ENCODE data around the gene MAP2K3. TPM values are rescaled to one million over a fixed set of nuclear protein-coding genes. Genes with fewer than 3 reads are reported as not detected.

Gene MAP2K3
- total RNA-seq, 1 experiment from 2014 or later: 39.7 TPM

DNA sequence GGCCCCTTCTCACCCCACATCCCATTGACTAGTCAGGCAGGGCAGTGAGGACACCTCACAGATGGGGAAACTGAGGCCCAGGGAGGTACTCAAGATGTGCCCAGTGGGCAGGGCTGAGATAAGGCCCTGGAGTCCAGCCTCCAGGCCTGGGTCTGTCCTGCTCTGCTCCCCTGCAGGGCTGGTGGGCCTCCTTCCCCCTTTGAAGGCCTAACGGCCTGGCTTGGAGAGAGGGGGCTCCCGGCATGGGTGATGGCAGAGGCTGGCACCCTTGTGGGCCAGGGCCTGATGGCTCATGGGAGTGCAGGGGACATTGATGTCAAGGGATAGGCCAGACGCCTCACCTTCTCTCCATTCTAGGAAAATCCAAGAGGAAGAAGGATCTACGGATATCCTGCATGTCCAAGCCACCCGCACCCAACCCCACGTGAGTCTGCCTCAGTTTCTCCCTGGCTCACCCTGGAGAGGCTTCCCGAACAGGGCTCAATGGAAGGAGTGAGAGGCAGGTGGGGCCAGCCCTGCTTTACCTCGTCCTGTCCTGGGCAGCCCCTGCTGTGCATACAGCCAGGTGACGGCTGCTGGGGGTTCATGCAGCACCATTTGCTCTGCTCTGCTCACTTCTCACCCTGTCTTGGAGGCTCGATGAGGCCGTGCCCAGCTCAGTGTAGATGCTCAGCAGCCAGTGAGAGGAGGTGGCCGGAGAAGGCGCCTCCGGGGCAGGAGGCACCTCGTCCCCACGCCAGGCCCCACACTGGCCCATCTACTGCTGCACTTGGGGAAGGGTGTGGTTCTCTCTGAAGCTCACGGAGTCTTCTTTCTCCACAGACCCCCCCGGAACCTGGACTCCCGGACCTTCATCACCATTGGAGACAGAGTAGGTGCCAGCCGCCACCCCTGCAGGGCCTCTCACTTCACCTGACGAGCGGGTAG is 13.8 kb downstream of the MAP2K3 start:
- TF ChIP-seq GABPB1 (CRISPR knock-in tag; IDR thresholded peaks at IDR 0.05) (no peak), NFYB (CRISPR knock-in tag; conservative IDR thresholded peaks at IDR 0.05; ENCODE audit: low read depth) (no peak), TP53 (CRISPR knock-in tag; IDR thresholded peaks at IDR 0.05) (no peak), TEAD1 (CRISPR knock-in tag; IDR thresholded peaks at IDR 0.05) (no peak), RELA (CRISPR knock-in tag; IDR thresholded peaks at IDR 0.05; ENCODE audit: borderline replicate concordance) (no peak), ZNF219 (CRISPR knock-in tag; IDR thresholded peaks at IDR 0.05; ENCODE audit: borderline replicate concordance) (no peak), ZNF317 (CRISPR knock-in tag; IDR thresholded peaks at IDR 0.05; ENCODE audit: borderline replicate concordance, low read depth) (no peak), E2F4 (CRISPR knock-in tag; IDR thresholded peaks at IDR 0.05; ENCODE audit: borderline replicate concordance, low read depth) (no peak), HMGXB4 (CRISPR knock-in tag; IDR thresholded peaks at IDR 0.05) (no peak)
- TF ChIP-seq, protein P1, sequence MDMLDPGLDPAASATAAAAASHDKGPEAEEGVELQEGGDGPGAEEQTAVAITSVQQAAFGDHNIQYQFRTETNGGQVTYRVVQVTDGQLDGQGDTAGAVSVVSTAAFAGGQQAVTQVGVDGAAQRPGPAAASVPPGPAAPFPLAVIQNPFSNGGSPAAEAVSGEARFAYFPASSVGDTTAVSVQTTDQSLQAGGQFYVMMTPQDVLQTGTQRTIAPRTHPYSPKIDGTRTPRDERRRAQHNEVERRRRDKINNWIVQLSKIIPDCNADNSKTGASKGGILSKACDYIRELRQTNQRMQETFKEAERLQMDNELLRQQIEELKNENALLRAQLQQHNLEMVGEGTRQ (CRISPR knock-in tag; IDR thresholded peaks at IDR 0.05): no peak
- TF ChIP-seq, protein P2, sequence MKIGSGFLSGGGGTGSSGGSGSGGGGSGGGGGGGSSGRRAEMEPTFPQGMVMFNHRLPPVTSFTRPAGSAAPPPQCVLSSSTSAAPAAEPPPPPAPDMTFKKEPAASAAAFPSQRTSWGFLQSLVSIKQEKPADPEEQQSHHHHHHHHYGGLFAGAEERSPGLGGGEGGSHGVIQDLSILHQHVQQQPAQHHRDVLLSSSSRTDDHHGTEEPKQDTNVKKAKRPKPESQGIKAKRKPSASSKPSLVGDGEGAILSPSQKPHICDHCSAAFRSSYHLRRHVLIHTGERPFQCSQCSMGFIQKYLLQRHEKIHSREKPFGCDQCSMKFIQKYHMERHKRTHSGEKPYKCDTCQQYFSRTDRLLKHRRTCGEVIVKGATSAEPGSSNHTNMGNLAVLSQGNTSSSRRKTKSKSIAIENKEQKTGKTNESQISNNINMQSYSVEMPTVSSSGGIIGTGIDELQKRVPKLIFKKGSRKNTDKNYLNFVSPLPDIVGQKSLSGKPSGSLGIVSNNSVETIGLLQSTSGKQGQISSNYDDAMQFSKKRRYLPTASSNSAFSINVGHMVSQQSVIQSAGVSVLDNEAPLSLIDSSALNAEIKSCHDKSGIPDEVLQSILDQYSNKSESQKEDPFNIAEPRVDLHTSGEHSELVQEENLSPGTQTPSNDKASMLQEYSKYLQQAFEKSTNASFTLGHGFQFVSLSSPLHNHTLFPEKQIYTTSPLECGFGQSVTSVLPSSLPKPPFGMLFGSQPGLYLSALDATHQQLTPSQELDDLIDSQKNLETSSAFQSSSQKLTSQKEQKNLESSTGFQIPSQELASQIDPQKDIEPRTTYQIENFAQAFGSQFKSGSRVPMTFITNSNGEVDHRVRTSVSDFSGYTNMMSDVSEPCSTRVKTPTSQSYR (CRISPR knock-in tag; IDR thresholded peaks at IDR 0.05): no peak
- TF ChIP-seq, protein P3, sequence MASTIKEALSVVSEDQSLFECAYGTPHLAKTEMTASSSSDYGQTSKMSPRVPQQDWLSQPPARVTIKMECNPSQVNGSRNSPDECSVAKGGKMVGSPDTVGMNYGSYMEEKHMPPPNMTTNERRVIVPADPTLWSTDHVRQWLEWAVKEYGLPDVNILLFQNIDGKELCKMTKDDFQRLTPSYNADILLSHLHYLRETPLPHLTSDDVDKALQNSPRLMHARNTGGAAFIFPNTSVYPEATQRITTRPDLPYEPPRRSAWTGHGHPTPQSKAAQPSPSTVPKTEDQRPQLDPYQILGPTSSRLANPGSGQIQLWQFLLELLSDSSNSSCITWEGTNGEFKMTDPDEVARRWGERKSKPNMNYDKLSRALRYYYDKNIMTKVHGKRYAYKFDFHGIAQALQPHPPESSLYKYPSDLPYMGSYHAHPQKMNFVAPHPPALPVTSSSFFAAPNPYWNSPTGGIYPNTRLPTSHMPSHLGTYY (CRISPR knock-in tag; IDR thresholded peaks at IDR 0.05): no peak
- H3K4me1 Mint-ChIP-seq: no peaks in the 10 kb centered on the region
- DNase-seq (ENCODE audit: low spot score): no peak
- no peak for ATAC-seq
- no peak overlapping the region for H3K27ac Mint-ChIP-seq
- ChIA-PET POLR2A (no interaction called here), CTCF (interaction anchor here (1.5 kb wide), 1 partner anchor 13 kb away, joined by 3 read pairs; no protein-coding TSS in a partner anchor)
- H3K36me3 Mint-ChIP-seq: peaks cover 57% of the 10 kb centered on the region
- peaks cover 15% of the 10 kb centered on the region for H3K9me3 Mint-ChIP-seq
- H3K27me3 Mint-ChIP-seq (ENCODE audit: low read depth): peaks cover 3% of the 10 kb centered on the region; the same call in 1 of the 2 replicates
- H3K4me3 Mint-ChIP-seq: no peak overlapping the region

DNA sequence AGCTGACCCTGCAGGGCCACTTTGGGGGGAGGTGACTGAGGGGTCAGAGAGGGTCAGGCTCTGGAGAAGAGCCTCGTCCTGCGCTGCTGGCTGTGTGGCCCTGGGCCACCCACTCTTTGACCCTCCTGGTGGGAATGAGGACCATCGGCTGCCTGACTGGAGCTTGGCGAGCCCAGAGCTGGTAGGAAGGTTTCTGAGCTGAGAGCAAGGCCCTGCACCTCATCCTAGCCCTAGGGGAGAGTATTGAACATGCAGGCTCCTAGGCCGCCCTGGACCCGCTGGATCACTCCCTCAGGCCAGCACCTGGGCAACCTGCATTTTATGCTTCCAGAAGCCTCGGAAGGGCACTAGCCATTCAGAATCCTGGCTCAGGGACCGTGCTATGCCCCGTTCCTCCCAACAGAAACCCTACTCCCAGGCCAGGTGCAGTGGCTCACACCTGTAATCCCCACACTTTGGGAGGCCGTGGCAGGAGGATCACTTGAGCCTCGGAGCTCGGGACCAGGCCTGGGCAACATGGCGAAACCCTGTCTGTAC is 14.5 kb downstream of the MAP2K3 start:
- ChIA-PET POLR2A (no interaction called here), CTCF (no interaction called here)
- DNase-seq (ENCODE audit: low spot score): no peak
- peaks cover 15% of the 10 kb centered on the region for H3K9me3 Mint-ChIP-seq
- H3K27ac Mint-ChIP-seq: no peak overlapping the region
- ATAC-seq: no peak
- no peaks in the 10 kb centered on the region for H3K4me1 Mint-ChIP-seq
- peaks cover 64% of the 10 kb centered on the region for H3K36me3 Mint-ChIP-seq
- no peak overlapping the region for H3K4me3 Mint-ChIP-seq
- H3K27me3 Mint-ChIP-seq (ENCODE audit: low read depth): peaks cover 3% of the 10 kb centered on the region; the same call in 1 of the 2 replicates
- TF ChIP-seq MYBL2 (CRISPR knock-in tag; IDR thresholded peaks at IDR 0.05) (no peak), PRDM15 (CRISPR knock-in tag; IDR thresholded peaks at IDR 0.05) (no peak), ZNF317 (CRISPR knock-in tag; IDR thresholded peaks at IDR 0.05; ENCODE audit: borderline replicate concordance, low read depth) (no peak), CTCF (IDR thresholded peaks at IDR 0.05) (no peak), NFYB (CRISPR knock-in tag; conservative IDR thresholded peaks at IDR 0.05; ENCODE audit: low read depth) (no peak), TCF7 (CRISPR knock-in tag; IDR thresholded peaks at IDR 0.05; ENCODE audit: low read depth) (no peak), CDX4 (CRISPR knock-in tag; IDR thresholded peaks at IDR 0.05; ENCODE audit: borderline replicate concordance) (no peak)

All from WTC11 (cell line).